ENCODE results near the gene CNKSR2.

CNKSR2 gene

GRCh38 chrX:21678048-21678612 lies 303.9 kb downstream of the CNKSR2 start:
- DNase-seq = no peak

- DNase-seq = peak; percentile 60
Measured at GRCh38 chrX:21683941-21684340, 309.7 kb downstream of the CNKSR2 start.

GRCh38 chrX:21691512-21692018 lies 317.3 kb downstream of the CNKSR2 start:
- no peak for DNase-seq

GRCh38 chrX:21698272-21698671 lies 324.1 kb downstream of the CNKSR2 start:
- DNase-seq = no peak

- DNase-seq = peak; percentile 75
Measured at GRCh38 chrX:21699136-21699535, 324.9 kb downstream of the CNKSR2 start.

GRCh38 chrX:21700275-21700674 lies 326.1 kb downstream of the CNKSR2 start:
- no peak for DNase-seq

GRCh38 chrX:21700967-21701366 lies 326.7 kb downstream of the CNKSR2 start:
- no peak for DNase-seq

- no peak for DNase-seq
Measured at GRCh38 chrX:21702725-21703124, 328.5 kb downstream of the CNKSR2 start.
